Measurements from ENCODE around the gene EGR4.

Gene EGR4

DNA sequence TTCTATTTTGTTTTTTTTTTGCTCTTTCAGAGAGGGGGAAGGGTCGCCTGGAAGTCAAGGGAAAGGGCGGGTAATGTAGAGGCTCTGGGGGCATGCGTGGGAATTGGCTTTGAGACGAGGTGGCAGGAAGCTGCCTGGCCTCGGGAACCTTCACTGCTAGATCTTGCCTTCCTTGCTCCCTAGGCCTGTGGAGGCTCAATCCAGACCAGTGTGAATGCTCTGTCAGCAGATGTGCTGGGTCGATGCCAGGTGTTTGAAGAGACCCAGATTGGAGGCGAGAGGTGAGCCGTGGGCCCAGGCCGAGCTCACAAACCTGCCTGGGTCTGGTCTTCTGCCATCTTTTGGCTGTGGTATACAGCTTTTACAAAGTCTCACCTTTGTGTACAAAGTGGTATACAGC, 43.7 kb downstream of the EGR4 start:
- DNase-seq (ENCODE audit: low spot score) = no peak

DNA sequence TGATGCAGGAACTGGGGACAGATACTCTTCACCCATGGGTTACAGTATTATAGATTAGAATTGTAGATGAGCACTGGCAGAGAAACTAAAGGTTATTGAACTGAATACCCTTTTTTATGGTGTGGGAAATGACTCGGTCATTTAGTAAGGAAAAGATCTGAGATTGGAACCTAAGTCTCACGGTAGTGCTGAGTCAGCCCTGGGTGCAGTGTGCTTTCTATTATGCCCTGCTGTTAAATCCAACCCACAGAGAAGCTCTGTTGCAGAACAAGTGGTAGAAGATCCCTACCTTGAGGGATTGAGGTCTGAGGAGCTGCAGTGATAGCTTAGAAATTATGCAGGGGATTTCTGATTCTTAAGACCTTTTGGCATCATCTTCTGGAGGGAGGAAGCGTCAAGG, 46.5 kb downstream of the EGR4 start:
- no peak for DNase-seq (ENCODE audit: low spot score)

DNA sequence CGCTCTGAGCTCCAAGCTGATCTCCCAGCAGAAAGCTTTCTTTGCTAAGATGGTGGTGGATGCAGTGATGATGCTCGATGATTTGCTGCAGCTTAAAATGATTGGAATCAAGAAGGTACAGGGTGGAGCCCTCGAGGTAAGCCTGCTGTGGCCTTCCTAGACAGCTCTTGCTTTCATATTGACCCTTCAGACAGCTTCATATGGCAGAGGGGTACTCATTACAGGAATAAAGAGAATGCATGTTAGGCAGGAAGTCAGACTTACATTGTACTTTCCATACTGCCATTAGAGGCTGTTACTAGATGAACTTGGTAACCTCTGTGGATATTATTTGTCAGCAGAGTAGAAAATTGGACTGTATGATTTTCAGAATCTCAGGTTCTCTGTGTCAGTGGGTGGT, 48.8 kb downstream of the EGR4 start:
- DNase-seq (ENCODE audit: low spot score) = no peak

DNA sequence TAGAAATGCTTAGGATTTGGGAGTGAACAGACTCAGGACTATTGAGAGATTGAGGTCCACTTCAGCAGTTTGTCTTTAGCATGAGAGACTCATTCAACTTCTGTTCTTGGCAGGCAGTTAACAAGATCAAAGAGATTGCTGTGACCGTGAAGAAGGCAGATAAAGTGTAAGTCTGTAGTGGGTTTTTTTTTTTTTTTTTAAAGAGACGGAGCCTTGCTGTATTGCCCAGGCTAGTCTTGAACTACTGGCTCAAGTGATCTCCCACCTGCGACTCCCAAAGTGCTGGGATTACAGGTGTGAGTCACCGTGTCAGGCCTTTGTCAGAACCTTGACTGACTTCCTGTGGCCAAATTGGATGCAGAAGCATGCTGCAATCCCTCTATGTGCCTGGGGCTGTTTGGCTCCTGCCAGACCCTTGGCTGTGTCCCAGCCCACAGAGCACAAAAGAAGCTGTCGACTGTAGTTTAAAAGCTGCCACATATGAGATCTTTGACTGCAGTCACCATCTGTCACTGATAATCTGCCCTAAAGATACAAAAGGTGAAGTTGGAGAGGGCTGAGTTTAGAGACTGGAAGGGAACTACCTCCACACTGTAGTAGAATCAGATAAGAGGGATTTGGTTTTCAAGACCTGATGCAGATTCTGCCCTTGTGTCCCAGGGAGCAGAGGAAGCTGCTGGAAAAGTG, 49.3 kb downstream of the EGR4 start:
- DNase-seq (ENCODE audit: low spot score) = no peak
